ENCODE results near the gene TAOK3.
A peak's percentile ranks its signal among the peaks of the same experiment; 100 is the strongest.
"Not testable (repeated sequence)": the region's sequence is repeated elsewhere in the genome, so short reads cannot be mapped to it uniquely, and the experiment has no call there.

The TAOK3 gene

GRCh38 chr12:118315821-118316220 lies 56.9 kb downstream of the TAOK3 start:
- no peak for TF ChIP-seq CTCF (IDR thresholded peaks at IDR 0.05; ENCODE audit: borderline replicate concordance, insufficient read depth, low read depth, low read length)
- H3K4me3 ChIP-seq (ENCODE audit: low read depth, low read length) = no peak overlapping the region

DNA sequence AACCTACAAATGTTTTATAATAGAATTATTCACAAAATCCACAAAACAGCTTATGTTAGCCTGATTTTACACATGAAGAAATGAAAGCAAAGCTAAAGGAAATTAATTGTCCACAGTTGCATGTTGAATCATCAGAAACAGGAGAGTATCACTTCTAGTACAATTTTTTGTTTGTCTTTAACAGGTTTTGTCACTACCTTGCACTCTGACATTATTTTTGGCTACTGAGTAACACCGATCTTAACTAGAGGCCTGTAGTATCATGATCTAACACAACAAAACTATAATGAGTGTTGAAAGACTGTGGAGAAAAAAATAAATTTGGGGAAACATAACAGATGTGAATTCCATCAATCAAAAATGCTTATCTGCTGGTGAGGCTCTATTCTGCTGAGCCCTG lies 60.1 kb downstream of the TAOK3 start:
- TF ChIP-seq CTCF (IDR thresholded peaks at IDR 0.05; ENCODE audit: borderline replicate concordance, insufficient read depth, low read depth, low read length) = no peak

GRCh38 chr12:118311666-118312065 lies 61.0 kb downstream of the TAOK3 start:
- no peak for TF ChIP-seq CTCF (IDR thresholded peaks at IDR 0.05; ENCODE audit: borderline replicate concordance, insufficient read depth, low read depth, low read length)
- H3K4me3 ChIP-seq (ENCODE audit: low read depth, low read length) = no peak overlapping the region

More for the DNA sequence above, 60.1 kb downstream of the TAOK3 start:
- H3K4me3 ChIP-seq (ENCODE audit: low read depth, low read length) = no peak overlapping the region

DNA sequence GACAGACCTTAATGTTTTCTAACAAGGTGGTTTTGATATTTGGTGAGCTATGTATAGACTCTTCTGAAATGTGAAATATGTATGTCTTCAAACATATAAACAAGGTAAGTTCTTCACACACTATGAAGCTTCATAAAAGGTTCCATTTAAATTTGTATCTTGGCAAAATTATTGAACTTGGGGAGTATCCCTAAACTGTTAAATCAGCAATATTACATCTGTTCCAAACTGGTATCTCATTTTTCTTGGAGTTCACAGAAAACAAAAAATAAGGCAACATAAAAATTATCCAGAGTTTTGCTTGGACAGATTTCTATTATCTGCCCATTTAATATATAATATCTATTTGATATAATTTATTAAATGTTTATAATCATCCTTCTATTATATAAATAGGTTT lies 62.4 kb downstream of the TAOK3 start:
- H3K4me3 ChIP-seq (ENCODE audit: low read depth, low read length) = no peak overlapping the region
- no peak for TF ChIP-seq CTCF (IDR thresholded peaks at IDR 0.05; ENCODE audit: borderline replicate concordance, insufficient read depth, low read depth, low read length)

- not testable (repeated sequence) for H3K4me3 ChIP-seq (ENCODE audit: low read depth, low read length)
Measured at GRCh38 chr12:118308006-118308405, 64.7 kb downstream of the TAOK3 start.

DNA sequence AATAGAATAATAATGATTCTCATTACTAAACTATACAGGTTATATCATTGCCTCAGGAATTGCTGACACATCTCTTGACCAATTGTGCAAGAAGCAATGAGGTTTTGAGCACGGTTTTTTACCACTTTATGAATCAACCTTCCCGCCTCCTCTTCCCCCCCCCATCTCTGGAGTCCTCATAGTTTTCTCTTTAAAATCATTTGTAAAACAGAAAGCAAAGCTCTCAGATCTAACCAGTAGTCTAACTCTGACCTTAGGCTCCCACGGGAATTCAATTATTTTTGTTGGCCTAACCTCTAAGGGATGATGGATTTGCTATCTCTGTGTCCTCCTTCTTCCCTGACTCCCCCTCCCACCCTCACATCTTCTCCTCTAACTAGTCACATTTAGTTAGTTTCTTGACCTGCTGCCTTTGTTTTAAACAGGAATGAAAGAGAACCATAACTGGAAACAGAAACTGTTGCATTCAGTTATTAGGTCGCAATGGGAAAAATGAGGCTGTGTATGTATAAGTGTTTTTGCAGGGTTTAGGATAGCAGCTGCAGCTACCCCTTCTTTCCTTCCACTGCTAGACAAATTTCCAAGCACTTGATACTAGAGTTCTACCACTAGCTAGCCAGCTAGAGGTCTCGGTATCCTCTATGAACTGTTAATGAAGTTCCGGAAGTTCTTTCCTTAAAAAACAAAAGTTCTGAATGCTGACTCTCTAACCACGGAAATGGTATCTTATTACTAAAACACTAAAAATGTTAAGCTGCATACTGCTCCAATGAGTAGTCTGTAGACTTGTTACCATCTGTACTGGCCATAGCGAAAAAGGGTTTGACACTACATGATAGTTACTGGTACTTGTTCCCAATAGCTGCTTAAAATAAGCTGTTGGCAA lies 65.4 kb downstream of the TAOK3 start:
- peak overlapping the region; percentile 3 for H3K4me3 ChIP-seq (ENCODE audit: low read depth, low read length)
- TF ChIP-seq CTCF (IDR thresholded peaks at IDR 0.05; ENCODE audit: borderline replicate concordance, insufficient read depth, low read depth, low read length) = no peak

GRCh38 chr12:118304093-118304492 lies 68.6 kb downstream of the TAOK3 start:
- no peak overlapping the region for H3K4me3 ChIP-seq (ENCODE audit: low read depth, low read length)
- no peak for TF ChIP-seq CTCF (IDR thresholded peaks at IDR 0.05; ENCODE audit: borderline replicate concordance, insufficient read depth, low read depth, low read length)

All from GM12875 (cell line).